SIG-M5 treated with dmso at 0.1 percent for 504 hours (cell line): ENCODE results near the gene PUS1.
"Not testable (repeated sequence)": the region's sequence is repeated elsewhere in the genome, so short reads cannot be mapped to it uniquely, and the experiment has no call there.

Source experiments
- DNase-seq: peaks from one replicate; lab custom pipeline; 2025; ENCODE audit not compliant: unreplicated experiment; lab: John Stamatoyannopoulos, UW

PUS1 gene

DNA sequence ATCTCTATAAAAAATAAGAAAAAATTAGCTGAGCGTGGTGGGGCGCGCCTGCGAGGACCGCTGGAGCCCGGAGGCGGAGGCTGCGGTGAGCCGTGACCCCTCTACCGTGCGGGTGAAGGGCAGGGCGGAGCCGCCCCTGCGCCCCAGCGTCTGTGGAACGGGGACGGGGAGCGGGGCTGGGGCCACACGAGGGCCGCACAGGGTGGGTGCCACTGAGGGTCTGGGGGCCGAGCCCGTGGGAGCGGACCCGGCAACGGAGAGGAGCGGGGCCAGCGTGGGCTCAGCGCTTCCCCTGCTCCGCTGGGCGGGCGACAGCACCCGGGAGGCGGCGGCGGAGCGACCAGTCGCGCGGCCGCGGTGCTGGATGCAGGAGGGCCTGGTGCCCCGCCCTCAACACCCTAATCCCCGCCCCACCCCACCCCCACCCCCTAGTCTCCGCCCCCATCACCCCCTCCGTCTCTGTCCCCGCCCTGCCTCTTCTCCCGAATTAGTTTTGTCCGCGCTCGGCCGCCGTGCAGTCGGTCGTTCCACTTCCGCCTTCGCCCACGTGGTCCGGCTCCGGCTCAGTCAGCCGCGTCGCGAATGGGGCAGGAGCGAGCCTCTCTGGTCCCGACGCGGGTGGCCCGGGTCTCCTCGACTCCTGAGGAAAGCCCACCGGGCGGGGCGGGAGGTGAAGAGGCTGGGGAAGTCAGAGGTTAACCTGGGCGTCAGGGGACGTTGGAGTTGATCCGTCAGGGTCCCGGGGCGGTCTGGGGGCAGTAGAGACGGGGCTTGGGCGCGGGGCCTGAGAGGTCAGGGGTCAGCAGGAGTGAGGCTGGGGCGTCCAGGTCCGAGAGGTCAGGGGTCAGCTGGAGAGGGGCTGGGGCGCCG is at the start of gene PUS1:
PUS1 (plus strand) TSS at position 566 of the 870 bp plus-strand sequence. CDS start 447 bp downstream, outside the sequence.
- peak; percentile 93 for DNase-seq

- DNase-seq = peak; percentile 33
Observed at GRCh38 chr12:131882804-131883520, 46.1 kb upstream of the PUS1 start.

GRCh38 chr12:131883521-131883900 is 45.6 kb upstream of the PUS1 start:
- no peak for DNase-seq

DNA sequence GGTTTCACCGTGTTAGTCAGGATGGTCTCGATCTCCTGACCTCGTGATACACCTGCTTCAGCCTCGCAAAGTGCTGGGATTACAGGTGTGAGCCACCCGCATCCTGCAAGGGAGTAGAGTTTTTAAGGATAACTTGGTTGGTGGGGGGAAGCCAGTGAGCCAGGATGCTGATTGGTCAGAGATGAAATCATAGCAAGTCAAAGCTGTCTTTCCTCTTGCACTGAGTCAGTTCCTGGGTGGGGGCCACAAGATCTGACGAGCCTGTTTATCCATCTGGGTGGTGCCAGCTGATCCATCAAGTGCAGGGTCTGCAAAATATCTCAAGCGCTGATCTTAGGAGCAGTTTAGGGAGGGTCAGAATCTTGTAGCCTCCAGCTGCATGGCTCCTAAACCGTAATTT is 44.0 kb upstream of the PUS1 start:
- DNase-seq = not testable (repeated sequence)

- no peak for DNase-seq
Observed at GRCh38 chr12:131885543-131886057, 43.5 kb upstream of the PUS1 start.

DNA sequence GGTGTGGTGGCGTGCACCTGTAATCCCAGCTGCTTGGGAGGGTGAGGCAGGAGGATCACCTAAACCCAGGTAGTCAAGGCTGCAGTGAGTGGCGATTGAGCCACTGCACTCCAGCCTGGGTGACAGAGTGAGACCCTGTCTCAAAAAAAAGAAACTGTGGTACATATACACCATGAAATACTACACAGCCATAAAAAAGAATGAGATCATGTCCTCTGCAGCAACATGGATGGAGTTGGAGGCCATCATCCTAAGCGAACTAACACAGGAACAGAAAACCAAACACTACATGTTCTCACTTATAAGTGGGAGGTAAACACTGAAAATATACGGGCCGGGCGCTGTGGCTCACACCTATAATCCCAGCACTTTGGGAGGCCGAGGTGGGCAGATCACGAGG is 37.4 kb upstream of the PUS1 start:
- DNase-seq = not testable (repeated sequence)

DNA sequence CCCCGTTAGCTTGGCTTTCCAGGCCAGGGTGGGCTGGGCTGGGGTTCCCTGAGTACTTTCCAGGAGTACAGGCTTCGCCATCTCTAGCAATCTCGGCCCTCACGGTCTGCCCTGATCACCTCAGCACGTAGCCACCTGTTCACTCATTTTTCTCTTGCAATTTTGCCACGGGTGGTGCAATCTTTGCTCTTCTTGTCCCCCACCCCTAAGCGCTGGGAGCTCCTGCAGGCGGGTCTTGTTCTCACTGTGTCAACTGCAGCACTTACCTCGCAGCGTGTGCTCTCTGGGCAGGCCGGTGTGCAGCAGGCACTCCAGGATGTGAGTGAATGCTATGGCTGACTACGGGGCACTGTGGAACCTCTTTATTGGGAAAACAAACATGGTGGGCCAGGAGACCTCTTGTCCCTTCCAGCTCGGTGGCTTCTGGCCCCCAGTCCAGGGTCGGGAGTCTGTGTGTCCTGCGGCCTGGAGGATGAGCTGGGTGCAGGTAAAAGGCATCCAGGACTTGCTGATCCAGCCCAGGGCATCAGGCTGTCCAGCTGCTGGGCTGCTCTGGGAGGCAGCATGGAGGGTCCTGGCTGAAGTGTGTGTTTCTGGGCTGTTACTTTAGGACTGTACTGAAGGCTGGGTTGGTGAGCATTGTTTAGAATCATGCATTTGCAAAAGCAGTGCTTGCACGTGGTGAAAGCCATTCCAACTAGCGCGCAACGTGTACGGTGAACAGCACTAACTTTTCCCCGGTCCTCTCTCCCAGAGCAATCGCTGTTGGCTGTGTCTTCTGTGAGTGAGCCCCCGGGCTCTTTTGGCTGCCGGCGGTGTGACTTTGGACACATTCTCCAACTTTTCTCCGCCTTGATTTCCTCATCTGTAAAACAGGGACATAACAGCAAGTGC is 36.1 kb upstream of the PUS1 start:
- no peak for DNase-seq

DNA sequence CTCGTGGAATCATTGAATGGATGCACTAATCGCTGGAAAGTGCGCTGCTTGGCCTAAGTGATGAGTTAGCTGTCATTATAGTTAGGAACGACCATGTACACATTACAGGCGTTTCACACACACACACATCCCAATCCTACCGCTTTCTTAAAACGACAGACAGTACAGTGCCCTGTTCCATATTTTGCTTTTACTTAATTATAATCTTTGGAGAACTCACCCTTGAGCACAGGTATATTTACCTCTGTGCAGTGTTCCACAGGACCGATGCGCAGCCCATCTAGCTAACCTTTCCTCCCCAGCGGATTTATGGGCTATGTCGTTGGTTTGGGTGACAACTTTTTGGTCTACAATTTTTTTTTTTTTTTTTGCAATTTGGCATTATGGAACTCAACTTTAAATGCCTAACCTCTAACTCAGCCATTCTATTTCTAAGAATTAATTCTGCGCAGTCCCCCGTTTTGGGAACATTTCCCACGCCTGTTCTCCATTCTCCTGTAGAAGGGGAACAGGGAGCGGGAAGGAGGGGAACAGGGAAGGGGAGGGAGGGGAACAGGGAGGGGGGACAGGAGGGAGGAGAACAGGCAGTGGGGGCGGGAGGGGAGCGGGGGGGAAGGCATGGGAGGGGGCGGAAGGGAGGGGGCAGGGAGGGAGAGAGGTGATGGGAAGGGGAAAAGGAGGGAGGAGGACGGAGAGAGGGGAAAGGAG is 35.3 kb upstream of the PUS1 start:
- DNase-seq = no peak

- peak; percentile 94 for DNase-seq
Observed at GRCh38 chr12:131894313-131894860, 34.7 kb upstream of the PUS1 start, which contains the start of gene ULK1. Gene ULK1, plus strand, starts transcription at chr12:131894622. Its CDS starts 380 bp downstream, at chr12:131895002.

DNA sequence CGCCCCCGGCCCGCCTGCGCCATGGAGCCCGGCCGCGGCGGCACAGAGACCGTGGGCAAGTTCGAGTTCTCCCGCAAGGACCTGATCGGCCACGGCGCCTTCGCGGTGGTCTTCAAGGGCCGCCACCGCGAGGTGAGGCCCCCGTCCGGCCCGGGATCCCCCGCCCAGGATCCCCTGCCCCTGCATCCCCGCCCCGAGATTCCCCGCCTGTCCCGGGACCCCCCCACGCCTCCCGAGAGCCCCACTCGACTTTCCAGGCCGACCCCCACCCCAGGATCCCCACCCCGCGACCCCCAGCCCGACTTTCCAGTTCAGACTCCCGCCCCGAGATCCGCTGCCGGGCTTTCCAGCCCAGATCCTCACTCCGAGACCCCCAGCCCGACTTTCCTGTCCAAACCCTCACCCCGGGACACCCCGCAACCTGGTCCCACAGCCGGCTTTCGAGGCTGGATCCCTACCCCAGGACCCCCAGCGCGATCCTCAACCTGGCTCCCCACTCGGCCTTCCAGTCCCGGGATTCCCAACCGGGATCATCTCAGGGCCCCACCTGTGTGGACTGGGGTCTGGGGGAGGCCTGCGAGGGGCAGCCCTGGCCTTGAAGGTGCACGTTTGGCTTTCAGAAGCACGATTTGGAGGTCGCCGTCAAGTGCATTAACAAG is 34.0 kb upstream of the PUS1 start:
- no peak for DNase-seq

DNA sequence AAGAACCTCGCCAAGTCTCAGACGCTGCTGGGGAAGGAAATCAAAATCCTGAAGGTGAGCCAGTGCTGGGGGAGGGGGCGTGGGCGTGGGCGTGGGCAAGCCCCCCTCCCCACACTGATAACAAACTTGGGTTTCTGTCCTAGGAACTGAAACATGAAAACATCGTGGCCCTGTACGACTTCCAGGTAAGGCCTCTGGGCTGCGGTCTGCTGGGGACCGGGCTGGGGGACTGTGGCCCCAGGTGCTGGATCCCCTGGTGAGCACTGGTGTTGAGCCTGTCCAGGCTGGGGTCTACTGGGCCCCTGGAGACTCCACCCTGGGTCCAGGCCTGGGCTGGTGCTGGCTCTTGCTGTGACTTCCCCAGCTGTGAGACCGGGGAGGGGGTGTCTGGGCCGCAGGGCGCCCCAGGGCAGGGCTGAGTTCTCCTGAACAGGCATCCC is 33.4 kb upstream of the PUS1 start:
- DNase-seq = no peak

- DNase-seq = peak; percentile 42
Observed at GRCh38 chr12:131896080-131896810, 32.8 kb upstream of the PUS1 start.

GRCh38 chr12:131896811-131897270 is 32.2 kb upstream of the PUS1 start:
- no peak for DNase-seq

GRCh38 chr12:131897276-131897675 is 31.8 kb upstream of the PUS1 start:
- DNase-seq = no peak

- DNase-seq = no peak
Observed at GRCh38 chr12:131897875-131898274, 31.2 kb upstream of the PUS1 start.

GRCh38 chr12:131900397-131900796 is 28.7 kb upstream of the PUS1 start:
- DNase-seq = no peak

GRCh38 chr12:131901431-131902331 is 27.4 kb upstream of the PUS1 start:
- DNase-seq = no peak
